ENCODE measurements around the gene ZBTB46.

GRCh38 chr20:63864545-63864977, 33.5 kb upstream of the ZBTB46 start:
- TF ChIP-seq REST (tag by site-specific recombination; IDR thresholded peaks at IDR 0.05) (peak; percentile 44; the same call in 1 of the 2 replicates), ZNF10 (tag by site-specific recombination; IDR thresholded peaks at IDR 0.05) (no peak; the same call in 1 of the 2 replicates), ZNF549 (tag by site-specific recombination; IDR thresholded peaks at IDR 0.05) (no peak), REPIN1 (tag by site-specific recombination; IDR thresholded peaks at IDR 0.05; ENCODE audit: low read depth) (no peak), PBX3 (CRISPR knock-in tag; IDR thresholded peaks at IDR 0.05) (no peak), GLIS2 (tag by site-specific recombination; IDR thresholded peaks at IDR 0.05) (peak; percentile 72)
- TF ChIP-seq, protein P1, sequence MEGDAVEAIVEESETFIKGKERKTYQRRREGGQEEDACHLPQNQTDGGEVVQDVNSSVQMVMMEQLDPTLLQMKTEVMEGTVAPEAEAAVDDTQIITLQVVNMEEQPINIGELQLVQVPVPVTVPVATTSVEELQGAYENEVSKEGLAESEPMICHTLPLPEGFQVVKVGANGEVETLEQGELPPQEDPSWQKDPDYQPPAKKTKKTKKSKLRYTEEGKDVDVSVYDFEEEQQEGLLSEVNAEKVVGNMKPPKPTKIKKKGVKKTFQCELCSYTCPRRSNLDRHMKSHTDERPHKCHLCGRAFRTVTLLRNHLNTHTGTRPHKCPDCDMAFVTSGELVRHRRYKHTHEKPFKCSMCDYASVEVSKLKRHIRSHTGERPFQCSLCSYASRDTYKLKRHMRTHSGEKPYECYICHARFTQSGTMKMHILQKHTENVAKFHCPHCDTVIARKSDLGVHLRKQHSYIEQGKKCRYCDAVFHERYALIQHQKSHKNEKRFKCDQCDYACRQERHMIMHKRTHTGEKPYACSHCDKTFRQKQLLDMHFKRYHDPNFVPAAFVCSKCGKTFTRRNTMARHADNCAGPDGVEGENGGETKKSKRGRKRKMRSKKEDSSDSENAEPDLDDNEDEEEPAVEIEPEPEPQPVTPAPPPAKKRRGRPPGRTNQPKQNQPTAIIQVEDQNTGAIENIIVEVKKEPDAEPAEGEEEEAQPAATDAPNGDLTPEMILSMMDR (tag by site-specific recombination; IDR thresholded peaks at IDR 0.05), result no peak
- TF ChIP-seq, protein P2, sequence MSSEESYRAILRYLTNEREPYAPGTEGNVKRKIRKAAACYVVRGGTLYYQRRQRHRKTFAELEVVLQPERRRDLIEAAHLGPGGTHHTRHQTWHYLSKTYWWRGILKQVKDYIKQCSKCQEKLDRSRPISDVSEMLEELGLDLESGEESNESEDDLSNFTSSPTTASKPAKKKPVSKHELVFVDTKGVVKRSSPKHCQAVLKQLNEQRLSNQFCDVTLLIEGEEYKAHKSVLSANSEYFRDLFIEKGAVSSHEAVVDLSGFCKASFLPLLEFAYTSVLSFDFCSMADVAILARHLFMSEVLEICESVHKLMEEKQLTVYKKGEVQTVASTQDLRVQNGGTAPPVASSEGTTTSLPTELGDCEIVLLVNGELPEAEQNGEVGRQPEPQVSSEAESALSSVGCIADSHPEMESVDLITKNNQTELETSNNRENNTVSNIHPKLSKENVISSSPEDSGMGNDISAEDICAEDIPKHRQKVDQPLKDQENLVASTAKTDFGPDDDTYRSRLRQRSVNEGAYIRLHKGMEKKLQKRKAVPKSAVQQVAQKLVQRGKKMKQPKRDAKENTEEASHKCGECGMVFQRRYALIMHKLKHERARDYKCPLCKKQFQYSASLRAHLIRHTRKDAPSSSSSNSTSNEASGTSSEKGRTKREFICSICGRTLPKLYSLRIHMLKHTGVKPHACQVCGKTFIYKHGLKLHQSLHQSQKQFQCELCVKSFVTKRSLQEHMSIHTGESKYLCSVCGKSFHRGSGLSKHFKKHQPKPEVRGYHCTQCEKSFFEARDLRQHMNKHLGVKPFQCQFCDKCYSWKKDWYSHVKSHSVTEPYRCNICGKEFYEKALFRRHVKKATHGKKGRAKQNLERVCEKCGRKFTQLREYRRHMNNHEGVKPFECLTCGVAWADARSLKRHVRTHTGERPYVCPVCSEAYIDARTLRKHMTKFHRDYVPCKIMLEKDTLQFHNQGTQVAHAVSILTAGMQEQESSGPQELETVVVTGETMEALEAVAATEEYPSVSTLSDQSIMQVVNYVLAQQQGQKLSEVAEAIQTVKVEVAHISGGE (tag by site-specific recombination; conservative IDR thresholded peaks at IDR 0.05; ENCODE audit: low read depth), result no peak
- TF ChIP-seq, protein P3, sequence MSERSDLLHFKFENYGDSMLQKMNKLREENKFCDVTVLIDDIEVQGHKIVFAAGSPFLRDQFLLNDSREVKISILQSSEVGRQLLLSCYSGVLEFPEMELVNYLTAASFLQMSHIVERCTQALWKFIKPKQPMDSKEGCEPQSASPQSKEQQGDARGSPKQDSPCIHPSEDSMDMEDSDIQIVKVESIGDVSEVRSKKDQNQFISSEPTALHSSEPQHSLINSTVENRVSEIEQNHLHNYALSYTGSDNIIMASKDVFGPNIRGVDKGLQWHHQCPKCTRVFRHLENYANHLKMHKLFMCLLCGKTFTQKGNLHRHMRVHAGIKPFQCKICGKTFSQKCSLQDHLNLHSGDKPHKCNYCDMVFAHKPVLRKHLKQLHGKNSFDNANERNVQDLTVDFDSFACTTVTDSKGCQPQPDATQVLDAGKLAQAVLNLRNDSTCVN (tag by site-specific recombination; optimal IDR thresholded peaks at IDR 0.05), result peak; percentile 54
